ENCODE measurements around the gene CSF2RB. TPM values are rescaled to one million over a fixed set of nuclear protein-coding genes. Genes with fewer than 3 reads are reported as not detected.

CSF2RB gene
- total RNA-seq, 4 donors from 2014 or later = 3.1 to 7.4 (median 3.5) TPM

DNA sequence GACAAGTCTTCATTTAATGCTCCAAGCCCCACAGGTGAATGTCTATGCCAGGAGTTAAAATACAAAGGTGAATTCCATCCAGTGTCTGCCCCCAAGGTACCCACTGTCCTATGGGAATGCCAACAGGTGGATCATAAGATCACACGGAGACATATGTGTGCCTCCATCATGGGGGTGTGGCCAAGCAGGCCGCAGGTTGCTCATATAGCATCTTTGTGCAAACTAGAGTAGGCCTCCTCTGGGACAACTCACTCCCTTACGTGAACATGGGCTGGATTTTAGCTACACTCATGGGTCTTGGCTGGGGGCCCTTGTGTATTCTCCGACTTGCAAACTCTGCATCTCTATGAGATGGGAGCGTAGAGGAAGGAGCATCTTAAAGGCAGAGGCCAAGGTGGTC, 45.7 kb upstream of the CSF2RB start:
- DNase-seq = no peak
- no peak overlapping the region for H3K27ac ChIP-seq
- H3K4me3 ChIP-seq = no peak overlapping the region
- intact Hi-C loops (cut with DNase I; ENCODE audit: low total_unique reads) = loop anchor here (10.0 kb wide), 1 partner anchor 117 kb away; no protein-coding TSS in a partner anchor
- no peaks in the 10 kb centered on the region for H3K36me3 ChIP-seq
- H3K4me1 ChIP-seq = no peaks in the 10 kb centered on the region
- no peaks in the 10 kb centered on the region for H3K9me3 ChIP-seq
- TF ChIP-seq, protein P1, sequence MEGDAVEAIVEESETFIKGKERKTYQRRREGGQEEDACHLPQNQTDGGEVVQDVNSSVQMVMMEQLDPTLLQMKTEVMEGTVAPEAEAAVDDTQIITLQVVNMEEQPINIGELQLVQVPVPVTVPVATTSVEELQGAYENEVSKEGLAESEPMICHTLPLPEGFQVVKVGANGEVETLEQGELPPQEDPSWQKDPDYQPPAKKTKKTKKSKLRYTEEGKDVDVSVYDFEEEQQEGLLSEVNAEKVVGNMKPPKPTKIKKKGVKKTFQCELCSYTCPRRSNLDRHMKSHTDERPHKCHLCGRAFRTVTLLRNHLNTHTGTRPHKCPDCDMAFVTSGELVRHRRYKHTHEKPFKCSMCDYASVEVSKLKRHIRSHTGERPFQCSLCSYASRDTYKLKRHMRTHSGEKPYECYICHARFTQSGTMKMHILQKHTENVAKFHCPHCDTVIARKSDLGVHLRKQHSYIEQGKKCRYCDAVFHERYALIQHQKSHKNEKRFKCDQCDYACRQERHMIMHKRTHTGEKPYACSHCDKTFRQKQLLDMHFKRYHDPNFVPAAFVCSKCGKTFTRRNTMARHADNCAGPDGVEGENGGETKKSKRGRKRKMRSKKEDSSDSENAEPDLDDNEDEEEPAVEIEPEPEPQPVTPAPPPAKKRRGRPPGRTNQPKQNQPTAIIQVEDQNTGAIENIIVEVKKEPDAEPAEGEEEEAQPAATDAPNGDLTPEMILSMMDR (IDR thresholded peaks at IDR 0.05) = no peak
- TF ChIP-seq POLR2A (IDR thresholded peaks at IDR 0.05) = no peak
- H3K27me3 ChIP-seq = no peaks in the 10 kb centered on the region

DNA sequence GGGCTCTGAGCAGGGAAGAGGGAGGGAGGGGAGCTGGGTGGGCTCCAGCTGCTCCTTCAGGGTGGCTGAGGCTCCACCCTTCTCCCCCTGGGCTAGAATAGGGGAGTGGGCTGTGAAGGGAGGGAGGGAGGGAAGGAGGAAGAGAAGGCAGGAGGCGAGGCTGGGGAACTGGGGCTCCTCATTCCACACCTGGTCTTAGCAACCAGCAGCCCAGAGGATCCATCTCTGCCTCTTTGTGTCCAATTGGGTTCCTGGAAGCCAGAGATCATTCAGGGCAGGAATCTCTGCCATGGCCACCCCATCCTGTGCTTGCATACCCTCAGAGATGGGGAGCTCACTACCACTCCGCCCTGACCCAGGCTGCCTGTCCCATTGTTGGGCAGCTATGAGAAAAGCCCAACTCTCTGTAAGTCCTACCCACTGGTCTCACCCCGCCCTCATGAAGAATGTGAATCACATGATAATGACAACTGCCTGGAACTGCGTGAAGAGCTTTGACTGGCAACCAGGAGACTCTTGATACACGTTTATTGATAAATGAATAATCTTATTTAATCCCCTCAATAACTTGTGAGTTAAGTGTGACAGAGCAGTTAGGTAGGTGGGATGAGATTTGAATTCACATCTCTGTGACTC, 44.8 kb upstream of the CSF2RB start:
- no peaks in the 10 kb centered on the region for H3K36me3 ChIP-seq
- H3K27me3 ChIP-seq = no peaks in the 10 kb centered on the region
- H3K4me3 ChIP-seq = no peak overlapping the region
- no peaks in the 10 kb centered on the region for H3K4me1 ChIP-seq
- no peaks in the 10 kb centered on the region for H3K9me3 ChIP-seq
- no peak overlapping the region for H3K27ac ChIP-seq
- no peak for DNase-seq
- TF ChIP-seq, protein P1 (IDR thresholded peaks at IDR 0.05) = no peak
- TF ChIP-seq POLR2A (IDR thresholded peaks at IDR 0.05) = no peak
- intact Hi-C loops (cut with DNase I; ENCODE audit: low total_unique reads) = loop anchor here (10.0 kb wide), 1 partner anchor 116 kb away; no protein-coding TSS in a partner anchor

DNA sequence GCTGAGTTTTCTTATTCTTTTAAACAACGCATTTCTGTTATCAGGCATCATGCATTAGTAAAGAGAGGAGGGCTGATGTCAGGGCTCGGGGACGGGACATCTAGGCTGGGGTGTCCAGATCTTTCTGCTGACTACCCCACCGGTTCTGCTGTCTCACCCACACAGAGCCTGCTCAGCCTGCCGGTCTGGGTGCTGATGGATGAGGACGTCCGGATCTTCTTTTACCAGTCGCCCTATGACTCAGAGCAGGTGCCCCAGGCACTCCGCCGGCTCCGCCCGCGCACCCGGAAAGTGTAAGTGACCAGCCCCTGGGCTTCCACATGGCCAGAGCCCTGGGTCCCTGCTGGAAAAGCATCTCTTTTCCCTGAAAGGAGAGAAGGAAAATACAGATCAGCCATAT, 43.2 kb upstream of the CSF2RB start:
- no peak for TF ChIP-seq POLR2A (IDR thresholded peaks at IDR 0.05)
- TF ChIP-seq, protein P1 (IDR thresholded peaks at IDR 0.05) = no peak
- Histone ChIP-seq H3K4me1 (no peaks in the 10 kb centered on the region), H3K36me3 (no peaks in the 10 kb centered on the region), H3K4me3 (no peak overlapping the region), H3K27me3 (no peaks in the 10 kb centered on the region), H3K27ac (no peak overlapping the region), H3K9me3 (no peaks in the 10 kb centered on the region)
- intact Hi-C loops (cut with DNase I; ENCODE audit: low total_unique reads) = no loop called here
- DNase-seq = no peak

DNA sequence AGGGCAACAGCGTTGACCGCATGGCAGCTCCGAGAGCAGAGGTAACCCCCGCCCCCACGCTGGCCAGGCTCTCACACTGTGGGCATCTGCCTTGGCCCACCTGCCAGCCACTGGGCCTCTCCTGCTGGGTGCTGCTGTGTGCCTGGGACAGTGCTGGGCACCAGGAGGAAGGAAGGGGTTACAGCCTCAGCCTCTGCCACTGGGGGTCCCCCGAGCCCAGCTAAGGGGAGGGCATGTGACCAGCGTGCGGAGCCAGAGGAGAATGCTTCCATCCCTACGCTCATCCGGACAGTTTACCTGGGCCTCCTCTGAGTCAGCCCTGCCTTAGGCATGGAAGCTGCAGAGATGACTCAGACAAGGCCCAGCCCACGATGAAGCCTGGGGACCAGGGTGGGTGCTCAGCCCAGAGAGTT, 41.8 kb upstream of the CSF2RB start:
- no peak for TF ChIP-seq POLR2A (IDR thresholded peaks at IDR 0.05)
- TF ChIP-seq, protein P1 (IDR thresholded peaks at IDR 0.05) = no peak
- no peaks in the 10 kb centered on the region for H3K4me1 ChIP-seq
- intact Hi-C loops (cut with DNase I; ENCODE audit: low total_unique reads) = no loop called here
- H3K27me3 ChIP-seq = no peaks in the 10 kb centered on the region
- no peak for DNase-seq
- H3K27ac ChIP-seq = no peak overlapping the region
- no peaks in the 10 kb centered on the region for H3K9me3 ChIP-seq
- H3K36me3 ChIP-seq = no peaks in the 10 kb centered on the region
- no peak overlapping the region for H3K4me3 ChIP-seq

DNA sequence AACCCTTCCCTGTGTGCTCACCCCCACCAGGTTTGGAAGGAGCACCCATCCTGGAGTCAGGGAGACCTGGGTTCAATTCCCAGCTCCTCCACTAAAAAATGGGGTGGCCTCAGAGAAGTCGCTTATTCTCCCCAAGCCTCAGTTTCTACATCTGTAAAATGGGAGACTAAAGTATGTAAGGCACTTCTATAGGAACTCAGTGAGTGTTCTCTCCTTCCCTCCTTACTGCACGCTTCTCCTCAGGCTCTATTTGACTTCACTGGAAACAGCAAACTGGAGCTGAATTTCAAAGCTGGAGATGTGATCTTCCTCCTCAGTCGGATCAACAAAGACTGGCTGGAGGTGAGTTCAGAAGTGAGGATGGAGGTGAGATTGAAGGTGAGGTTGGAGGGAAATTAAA, 41.3 kb upstream of the CSF2RB start:
- H3K36me3 ChIP-seq = no peaks in the 10 kb centered on the region
- no peak overlapping the region for H3K4me3 ChIP-seq
- no peaks in the 10 kb centered on the region for H3K4me1 ChIP-seq
- no peak for DNase-seq
- intact Hi-C loops (cut with DNase I; ENCODE audit: low total_unique reads) = no loop called here
- H3K27me3 ChIP-seq = no peaks in the 10 kb centered on the region
- no peak overlapping the region for H3K27ac ChIP-seq
- H3K9me3 ChIP-seq = no peaks in the 10 kb centered on the region
- no peak for TF ChIP-seq POLR2A (IDR thresholded peaks at IDR 0.05)
- TF ChIP-seq, protein P1 (IDR thresholded peaks at IDR 0.05) = no peak
